Measurements from ENCODE around the gene SGPP1. TPM values are rescaled to one million over a fixed set of nuclear protein-coding genes. Genes with fewer than 3 reads are reported as not detected.
"Not testable (repeated sequence)": the region's sequence is repeated elsewhere in the genome, so short reads cannot be mapped to it uniquely, and the experiment has no call there.

The SGPP1 gene
- total RNA-seq, 1 donor from 2014 or later, result 11.1 TPM

- no peak for DNase-seq
Measured at GRCh38 chr14:63672417-63673180, 55.3 kb downstream of the SGPP1 start.

GRCh38 chr14:63671987-63672386, 55.9 kb downstream of the SGPP1 start:
- DNase-seq, result no peak

GRCh38 chr14:63670692-63671091, 57.2 kb downstream of the SGPP1 start:
- no peak for DNase-seq

- DNase-seq, result no peak
Measured at GRCh38 chr14:63666335-63666734, 61.5 kb downstream of the SGPP1 start.

GRCh38 chr14:63663428-63664341, 64.2 kb downstream of the SGPP1 start:
- DNase-seq, result peak; percentile 9

GRCh38 chr14:63662776-63663175, 65.1 kb downstream of the SGPP1 start:
- DNase-seq, result no peak

- not testable (repeated sequence) for DNase-seq
Measured at GRCh38 chr14:63661881-63662280, 66.0 kb downstream of the SGPP1 start.

GRCh38 chr14:63659726-63660125, 68.1 kb downstream of the SGPP1 start:
- DNase-seq, result no peak

- no peak for DNase-seq
Measured at GRCh38 chr14:63656194-63656593, 71.7 kb downstream of the SGPP1 start.

GRCh38 chr14:63654936-63655335, 72.9 kb downstream of the SGPP1 start:
- no peak for DNase-seq

- DNase-seq, result no peak
Measured at GRCh38 chr14:63654346-63654745, 73.5 kb downstream of the SGPP1 start.

GRCh38 chr14:63652406-63652805, 75.5 kb downstream of the SGPP1 start:
- DNase-seq, result no peak

GRCh38 chr14:63650256-63650952, 77.5 kb downstream of the SGPP1 start:
- no peak for DNase-seq

GRCh38 chr14:63647696-63648410, 80.0 kb downstream of the SGPP1 start:
- DNase-seq, result no peak

GRCh38 chr14:63644741-63645140, 83.1 kb downstream of the SGPP1 start:
- DNase-seq, result no peak

GRCh38 chr14:63642656-63643382, 85.0 kb downstream of the SGPP1 start:
- peak; percentile 30 for DNase-seq

- peak; percentile 97 for DNase-seq
Measured at GRCh38 chr14:63642229-63642611, 85.6 kb downstream of the SGPP1 start.

- DNase-seq, result peak; percentile 100
Measured at GRCh38 chr14:63641473-63642228, 86.2 kb downstream of the SGPP1 start, which contains the start of gene WDR89. TSS of gene WDR89 (minus strand) at chr14:63641871. CDS start at chr14:63599942, 41,929 bp downstream.

GRCh38 chr14:63638493-63638892, 89.4 kb downstream of the SGPP1 start:
- peak; percentile 7 for DNase-seq

GRCh38 chr14:63636094-63636635, 91.7 kb downstream of the SGPP1 start:
- not testable (repeated sequence) for DNase-seq

Measured in dermis blood vessel endothelial cell (primary cell).